ENCODE results near the gene UBE2E2.
A peak's percentile ranks its signal among the peaks of the same experiment; 100 is the strongest.

UBE2E2 gene

GRCh38 chr3:23271876-23272741, 69.0 kb downstream of the UBE2E2 start:
- intact Hi-C loops (cut with DNase I) = no loop called here
- no peak for DNase-seq

- DNase-seq = no peak
- intact Hi-C loops (cut with DNase I) = no loop called here
Measured at GRCh38 chr3:23272820-23273219, 69.7 kb downstream of the UBE2E2 start.

- intact Hi-C loops (cut with DNase I) = no loop called here
- DNase-seq = no peak
Measured at GRCh38 chr3:23275061-23275460, 71.9 kb downstream of the UBE2E2 start.

GRCh38 chr3:23275814-23276213, 72.7 kb downstream of the UBE2E2 start:
- intact Hi-C loops (cut with DNase I) = no loop called here
- no peak for DNase-seq

GRCh38 chr3:23276913-23277658, 74.0 kb downstream of the UBE2E2 start:
- intact Hi-C loops (cut with DNase I) = no loop called here
- DNase-seq = no peak

- no peak for DNase-seq
- intact Hi-C loops (cut with DNase I) = no loop called here
Measured at GRCh38 chr3:23277688-23278087, 74.6 kb downstream of the UBE2E2 start.

GRCh38 chr3:23283625-23284024, 80.5 kb downstream of the UBE2E2 start:
- intact Hi-C loops (cut with DNase I) = no loop called here
- DNase-seq = no peak

GRCh38 chr3:23288286-23288685, 85.2 kb downstream of the UBE2E2 start:
- DNase-seq = no peak
- intact Hi-C loops (cut with DNase I) = no loop called here

- no peak for DNase-seq
- intact Hi-C loops (cut with DNase I) = no loop called here
Measured at GRCh38 chr3:23288715-23289114, 85.6 kb downstream of the UBE2E2 start.

GRCh38 chr3:23292432-23292831, 89.3 kb downstream of the UBE2E2 start:
- DNase-seq = no peak
- intact Hi-C loops (cut with DNase I) = no loop called here

GRCh38 chr3:23294770-23295387, 91.8 kb downstream of the UBE2E2 start:
- intact Hi-C loops (cut with DNase I) = no loop called here
- DNase-seq = no peak

GRCh38 chr3:23301819-23302218, 98.7 kb downstream of the UBE2E2 start:
- no peak for DNase-seq
- intact Hi-C loops (cut with DNase I) = no loop called here

- intact Hi-C loops (cut with DNase I) = no loop called here
- DNase-seq = no peak
Measured at GRCh38 chr3:23302271-23302670, 99.1 kb downstream of the UBE2E2 start.

- DNase-seq = no peak
- intact Hi-C loops (cut with DNase I) = no loop called here
Measured at GRCh38 chr3:23303601-23304217, 100.6 kb downstream of the UBE2E2 start.

- no peak for DNase-seq
- intact Hi-C loops (cut with DNase I) = no loop called here
Measured at GRCh38 chr3:23304424-23304823, 101.3 kb downstream of the UBE2E2 start.

- DNase-seq = no peak
- intact Hi-C loops (cut with DNase I) = no loop called here
Measured at GRCh38 chr3:23308986-23309625, 106.0 kb downstream of the UBE2E2 start.

GRCh38 chr3:23312866-23313265, 109.7 kb downstream of the UBE2E2 start:
- no peak for DNase-seq
- intact Hi-C loops (cut with DNase I) = no loop called here

GRCh38 chr3:23314981-23315762, 112.0 kb downstream of the UBE2E2 start:
- no peak for DNase-seq
- intact Hi-C loops (cut with DNase I) = no loop called here

- intact Hi-C loops (cut with DNase I) = no loop called here
- peak in 1 of 10 donors; percentile 12 for DNase-seq
Measured at GRCh38 chr3:23316924-23317323, 113.8 kb downstream of the UBE2E2 start.

All from posterior cingulate gyrus (tissue), 11 donors.